GM19023 (cell line): ENCODE data around the gene SLFN11.
A peak's percentile ranks its signal among the peaks of the same experiment; 100 is the strongest.
"Not testable (repeated sequence)": the region's sequence is repeated elsewhere in the genome, so short reads cannot be mapped to it uniquely, and the experiment has no call there.

Experiments used
- ATAC-seq: cut with Tn5 transposase; IDR thresholded peaks from one replicate; pipeline ENCODE4 v1.9.1; 2021; ENCODE audit warnings: mild to moderate bottlenecking, moderate library complexity; ENCODE audit not compliant: unreplicated experiment

SLFN11 gene

GRCh38 chr17:35373534-35373983 lies at the start of gene SLFN11:
Gene SLFN11, minus strand, starts transcription at chr17:35373621. Its CDS starts 9,814 bp downstream, at chr17:35363807.
- ATAC-seq: peak; percentile 65

- not testable (repeated sequence) for ATAC-seq
These were observed 47.6 kb upstream of the SLFN11 start for GRCh38 chr17:35421069-35421468.

GRCh38 chr17:35416659-35417058 lies 43.2 kb upstream of the SLFN11 start:
- ATAC-seq: no peak

GRCh38 chr17:35414707-35415106 lies 41.3 kb upstream of the SLFN11 start:
- not testable (repeated sequence) for ATAC-seq

- ATAC-seq: no peak
These were observed 40.8 kb upstream of the SLFN11 start for GRCh38 chr17:35414247-35414646.

GRCh38 chr17:35407531-35407930 lies 34.1 kb upstream of the SLFN11 start:
- no peak for ATAC-seq

GRCh38 chr17:35406568-35406967 lies 33.1 kb upstream of the SLFN11 start:
- no peak for ATAC-seq

GRCh38 chr17:35404360-35404759 lies 30.9 kb upstream of the SLFN11 start:
- no peak for ATAC-seq

GRCh38 chr17:35393783-35394182 lies 20.4 kb upstream of the SLFN11 start:
- ATAC-seq: not testable (repeated sequence)

- ATAC-seq: no peak
These were observed 17.2 kb upstream of the SLFN11 start for GRCh38 chr17:35390663-35391062.

- no peak for ATAC-seq
These were observed 16.7 kb upstream of the SLFN11 start for GRCh38 chr17:35390156-35390555.

- ATAC-seq: no peak
These were observed 14.1 kb upstream of the SLFN11 start for GRCh38 chr17:35387496-35387895.

GRCh38 chr17:35377706-35378105 lies 4.3 kb upstream of the SLFN11 start:
- no peak for ATAC-seq

GRCh38 chr17:35377068-35377467 lies 3.6 kb upstream of the SLFN11 start:
- ATAC-seq: no peak

- ATAC-seq: no peak
These were observed 2.8 kb upstream of the SLFN11 start for GRCh38 chr17:35376245-35376644.

GRCh38 chr17:35374766-35375344 lies 1.4 kb upstream of the SLFN11 start:
- no peak for ATAC-seq

GRCh38 chr17:35373984-35374765 lies 754 bp upstream of the SLFN11 start:
- ATAC-seq: peak; percentile 32

- peak; percentile 25 for ATAC-seq
These were observed 431 bp downstream of the SLFN11 start for GRCh38 chr17:35372846-35373533.

- ATAC-seq: no peak
These were observed 1.5 kb downstream of the SLFN11 start for GRCh38 chr17:35371934-35372333.

GRCh38 chr17:35368081-35368830 lies 5.2 kb downstream of the SLFN11 start:
- peak; percentile 96 for ATAC-seq

- ATAC-seq: no peak
These were observed 12.4 kb downstream of the SLFN11 start for GRCh38 chr17:35361027-35361426.
